Breast epithelium (tissue), 3 donors: ENCODE data around the gene PGRMC2.

ENCODE experiments used
- POLR2A ChIP-seq: fragments of 450-650 bp; IDR thresholded peaks from one replicate; pipeline ENCODE4 v1.6.1; 2016; ENCODE audit warnings: antibody characterized with exemption, mild to moderate bottlenecking, moderate library complexity
- TF ChIP-seq, protein P1 (sequence below), 3 donors: fragments of 450-650 bp; IDR thresholded peaks; one replicate each; pipeline ENCODE4 v1.5.1; 2016 to 2017; ENCODE audit warnings: antibody characterized with exemption in 3 of 3, mild to moderate bottlenecking in 3 of 3, moderate library complexity in 3 of 3

DNA sequence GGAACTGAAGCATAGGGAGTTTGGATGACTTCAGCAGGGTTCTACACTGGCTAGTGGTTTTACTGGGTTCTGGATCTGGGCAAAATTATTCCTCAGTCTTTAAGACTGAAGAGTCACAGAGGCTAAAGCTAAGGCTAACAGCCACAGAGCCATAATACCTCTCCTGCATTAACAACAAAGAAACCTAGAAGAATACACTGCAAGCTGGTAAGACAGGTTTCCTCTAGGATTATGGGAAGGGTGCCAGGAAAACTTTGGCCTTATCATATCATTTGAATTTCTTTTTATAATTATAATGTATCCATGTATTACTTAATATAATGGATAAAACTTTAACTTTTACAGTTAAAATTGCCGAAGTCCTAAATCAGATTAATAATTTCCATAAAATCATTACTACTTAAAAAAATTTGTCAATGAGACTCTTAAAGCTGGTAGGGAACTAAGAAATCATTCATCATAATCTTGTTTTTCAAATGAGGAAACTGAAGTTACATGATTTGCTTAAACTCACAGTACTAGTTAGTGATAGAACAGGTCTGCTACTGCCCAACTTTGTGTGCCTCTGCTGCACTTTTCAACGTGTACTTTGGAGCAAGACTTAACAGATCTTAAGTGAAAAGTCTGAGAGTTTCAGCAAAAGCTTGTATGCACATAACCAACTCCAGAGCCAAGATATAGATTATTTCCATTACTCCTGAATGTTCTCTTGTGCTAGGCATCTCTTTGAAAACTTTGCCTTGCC lies 24.2 kb upstream of the PGRMC2 start:
- TF ChIP-seq, protein P1, sequence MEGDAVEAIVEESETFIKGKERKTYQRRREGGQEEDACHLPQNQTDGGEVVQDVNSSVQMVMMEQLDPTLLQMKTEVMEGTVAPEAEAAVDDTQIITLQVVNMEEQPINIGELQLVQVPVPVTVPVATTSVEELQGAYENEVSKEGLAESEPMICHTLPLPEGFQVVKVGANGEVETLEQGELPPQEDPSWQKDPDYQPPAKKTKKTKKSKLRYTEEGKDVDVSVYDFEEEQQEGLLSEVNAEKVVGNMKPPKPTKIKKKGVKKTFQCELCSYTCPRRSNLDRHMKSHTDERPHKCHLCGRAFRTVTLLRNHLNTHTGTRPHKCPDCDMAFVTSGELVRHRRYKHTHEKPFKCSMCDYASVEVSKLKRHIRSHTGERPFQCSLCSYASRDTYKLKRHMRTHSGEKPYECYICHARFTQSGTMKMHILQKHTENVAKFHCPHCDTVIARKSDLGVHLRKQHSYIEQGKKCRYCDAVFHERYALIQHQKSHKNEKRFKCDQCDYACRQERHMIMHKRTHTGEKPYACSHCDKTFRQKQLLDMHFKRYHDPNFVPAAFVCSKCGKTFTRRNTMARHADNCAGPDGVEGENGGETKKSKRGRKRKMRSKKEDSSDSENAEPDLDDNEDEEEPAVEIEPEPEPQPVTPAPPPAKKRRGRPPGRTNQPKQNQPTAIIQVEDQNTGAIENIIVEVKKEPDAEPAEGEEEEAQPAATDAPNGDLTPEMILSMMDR (IDR thresholded peaks at IDR 0.05) = no peak
- TF ChIP-seq POLR2A = no peak
